Astrocyte of the spinal cord (primary cell): ENCODE data around the gene HTR7.
"Not testable (repeated sequence)": the region's sequence is repeated elsewhere in the genome, so short reads cannot be mapped to it uniquely, and the experiment has no call there.

Experiments
- DNase-seq: peaks from one replicate; pipeline ENCODE4 v3.0.0; 2011; ENCODE audit warnings: low read depth, low spot score
- H3K4me3 ChIP-seq: 2 replicates; pipeline ENCODE4 v1.5.1; 2011; ENCODE audit warnings: low read depth, mild to moderate bottlenecking, low read length, moderate library complexity
- CTCF ChIP-seq: IDR thresholded peaks from 2 replicates; pipeline ENCODE4 v1.5.1; 2012; ENCODE audit warnings: low read depth, mild to moderate bottlenecking, low read length, inconsistent platforms
- in situ Hi-C: cut with HindIII; loops from 2 replicates; pipeline ENCODE4 v1.10.0; 2017; ENCODE audit warnings: low sequenced_read_pairs

HTR7 gene

GRCh38 chr10:90816466-90816865 is 41.4 kb downstream of the HTR7 start:
- in situ Hi-C loops, result no loop called here
- no peak for DNase-seq
- H3K4me3 ChIP-seq, result no peak overlapping the region
- TF ChIP-seq CTCF, result no peak

DNA sequence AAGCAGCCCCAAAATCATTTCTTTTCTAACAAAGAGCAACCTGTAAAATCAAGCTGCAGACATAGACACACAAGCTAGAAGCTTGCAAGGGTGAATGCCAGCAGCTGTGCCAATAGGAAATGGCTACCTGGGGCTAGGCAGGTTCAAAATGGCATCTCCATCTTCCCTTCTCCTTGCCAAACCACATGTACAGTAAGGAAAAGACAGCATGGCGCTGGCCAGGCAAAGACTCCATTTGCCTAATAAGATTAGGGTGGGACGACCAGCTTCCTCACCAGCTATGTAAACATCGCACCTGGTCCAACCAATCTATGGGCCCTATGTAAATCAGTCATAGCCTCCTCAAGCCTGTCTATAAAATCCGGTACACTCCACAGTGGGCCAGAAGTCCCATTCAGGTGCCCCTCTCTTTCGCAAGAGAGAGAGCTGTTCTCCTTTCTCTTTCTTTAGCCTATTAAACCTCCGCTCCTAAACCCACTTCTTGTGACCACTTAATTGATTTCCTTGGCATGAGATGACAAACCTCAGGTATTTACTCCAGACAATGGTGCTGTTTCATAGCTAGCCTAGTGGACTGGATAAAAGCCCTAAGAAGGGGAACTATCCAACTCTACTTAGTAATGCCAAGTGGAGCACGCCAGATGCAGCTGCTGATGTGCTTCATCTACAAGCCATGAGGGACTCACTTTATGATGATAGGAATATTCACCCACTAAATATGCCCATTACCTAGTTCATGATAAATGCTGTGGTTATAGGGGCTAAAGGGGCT is 44.1 kb downstream of the HTR7 start:
- H3K4me3 ChIP-seq, result no peak overlapping the region
- no peak for TF ChIP-seq CTCF
- peak; percentile 76 for DNase-seq
- in situ Hi-C loops, result no loop called here

DNA sequence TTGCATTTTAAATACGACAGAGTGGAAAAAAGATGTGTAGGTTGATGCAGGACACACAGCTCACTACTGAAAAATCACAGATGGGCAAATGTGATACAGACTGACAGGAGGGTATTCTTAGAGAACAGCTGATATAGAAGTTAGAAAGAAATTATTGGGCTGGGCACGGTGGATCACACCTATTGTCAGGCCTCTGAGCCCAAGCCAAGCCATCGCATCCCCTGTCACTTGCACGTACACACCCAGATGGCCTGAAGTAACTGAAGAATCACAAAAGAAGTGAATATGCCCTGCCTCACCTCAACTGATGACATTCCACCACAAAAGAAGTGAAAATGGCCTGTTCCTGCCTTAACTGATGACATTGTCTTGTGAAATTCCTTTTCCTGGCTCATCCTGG is 50.7 kb downstream of the HTR7 start:
- in situ Hi-C loops, DNase-seq, H3K4me3 ChIP-seq: not testable (repeated sequence)

- H3K4me3 ChIP-seq, result no peak overlapping the region
- no peak for DNase-seq
- in situ Hi-C loops, result no loop called here
- TF ChIP-seq CTCF, result no peak
These were observed 51.2 kb downstream of the HTR7 start for GRCh38 chr10:90806677-90807076.

- no peak for TF ChIP-seq CTCF
- no peak for DNase-seq
- H3K4me3 ChIP-seq, result no peak overlapping the region
- in situ Hi-C loops, result no loop called here
These were observed 52.6 kb downstream of the HTR7 start for GRCh38 chr10:90805206-90805605.

DNA sequence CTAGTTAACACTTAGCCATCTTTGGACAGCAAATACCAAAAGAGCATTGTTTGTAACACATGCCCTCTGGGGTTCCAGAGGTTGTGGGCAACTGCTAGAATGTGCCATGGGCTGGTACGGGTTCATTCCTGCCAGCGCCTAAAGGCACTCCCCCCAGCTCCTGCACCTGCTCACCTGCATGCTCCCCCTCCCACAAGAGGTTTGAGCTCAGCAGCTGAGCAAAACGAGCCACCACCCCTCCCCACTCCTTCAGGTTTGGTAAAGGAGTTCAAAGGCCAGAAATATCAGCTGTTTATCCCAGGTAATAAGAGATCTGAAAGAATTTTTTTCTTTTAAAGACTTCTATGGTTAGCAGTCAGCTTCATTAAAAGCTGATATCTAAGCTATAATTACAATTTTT is 53.5 kb downstream of the HTR7 start:
- in situ Hi-C loops, result no loop called here
- TF ChIP-seq CTCF, result no peak

DNA sequence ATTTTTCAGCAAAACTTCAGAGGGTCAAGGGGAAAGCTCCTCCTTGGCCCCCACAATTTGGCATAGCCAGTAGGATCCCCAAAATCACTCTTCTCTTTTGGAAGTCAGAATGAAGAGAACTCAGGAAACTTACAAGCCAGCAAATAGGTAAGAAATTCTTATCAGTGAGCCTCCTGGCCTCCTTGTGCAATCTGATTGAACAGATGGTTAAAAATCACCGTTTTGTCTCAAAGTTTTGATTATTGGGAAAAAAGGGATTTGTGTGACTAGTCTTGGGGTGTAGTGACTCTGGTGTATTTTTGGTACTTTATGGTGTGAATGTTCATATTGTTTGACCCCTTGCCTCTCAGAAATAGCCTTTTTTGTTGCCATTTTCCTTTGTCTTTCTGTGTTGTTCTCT is 56.2 kb downstream of the HTR7 start:
- no peak for DNase-seq
- in situ Hi-C loops, result no loop called here
- no peak for TF ChIP-seq CTCF
- H3K4me3 ChIP-seq, result no peak overlapping the region

More for the DNA sequence above, 53.5 kb downstream of the HTR7 start:
- no peak for DNase-seq
- H3K4me3 ChIP-seq, result no peak overlapping the region
